GM12878 (cell line): ENCODE measurements around the gene ZCCHC9. TPM values are rescaled to one million over a fixed set of nuclear protein-coding genes. Genes with fewer than 3 reads are reported as not detected.

ENCODE experiments used
- ATAC-seq: fragments of 200-7000 bp; cut with Tn5 transposase; 3 replicates; pipeline ENCODE4 v1.9.1; 2020; ENCODE audit warnings: mild to moderate bottlenecking, moderate library complexity
- BruUV-seq: library from RNA; stranded (reverse); fragments of 400-500 nt; replicated peaks from 2 replicates; lab custom pipeline; 2021; lab: Mats Ljungman, UMichigan
- CTCF ChIA-PET: fragments of 300-600 bp; sonication (Branson Sonifier 250); formaldehyde crosslinking; extraction: SDS; loops from one replicate; lab custom pipeline; 2021; ENCODE audit warnings: inconsistent platforms; lab: Yijun Ruan, JAX
- POLR2A ChIA-PET: fragments of 350-600 bp; formaldehyde crosslinking; extraction: SDS; loops from one replicate; lab custom pipeline; 2021; ENCODE audit warnings: inconsistent platforms; lab: Charles Lee
- RAD21 ChIA-PET: fragments of 300-600 bp; sonication (Branson Sonifier 250); formaldehyde crosslinking; loops from one replicate; lab custom pipeline; 2023; ENCODE audit warnings: antibody characterized with exemption; ENCODE audit not compliant: unreplicated experiment; lab: Charles Lee
- SMC1A ChIA-PET: fragments of 300-600 bp; sonication (Branson Sonifier 250); formaldehyde crosslinking; loops from one replicate; lab custom pipeline; 2023; ENCODE audit not compliant: unreplicated experiment, uncharacterized antibody; lab: Charles Lee
- DNase-seq: peaks from one replicate; pipeline ENCODE4 v3.0.0-alpha.2; 2011; ENCODE audit warnings: low read depth, low spot score
- FAIRE-seq: peaks from 3 replicates; lab custom pipeline; 2011; peaks lifted over from hg19 to GRCh38; lab: Jason Lieb, UNC
- H2AFZ ChIP-seq: 2 replicates; pipeline ENCODE4 v1.6.0; 2011; ENCODE audit warnings: low read depth, low read length, control low read depth; ENCODE audit not compliant: control insufficient read depth
- H3K27ac ChIP-seq: 2 replicates; pipeline ENCODE4 v1.5.1; 2011; ENCODE audit warnings: control low read depth; ENCODE audit not compliant: control insufficient read depth, insufficient read depth
- H3K27me3 ChIP-seq, 2 experiments: replicated peaks in 1 of 2; 2 replicates each; pipeline versions ENCODE4 v1.6.0 to v1.6.1; 2011; ENCODE audit warnings: low read length in 1 of 2; ENCODE audit not compliant: control insufficient read depth in 2 of 2, insufficient read depth in 2 of 2
- H3K36me3 ChIP-seq, 2 experiments: 2 replicates each; pipeline ENCODE4 v1.5.1; 2011; ENCODE audit warnings: low read length in 1 of 2; ENCODE audit not compliant: control insufficient read depth in 2 of 2, insufficient read depth in 2 of 2
- H3K4me1 ChIP-seq: 2 replicates; pipeline ENCODE4 v1.6.1; 2011; ENCODE audit warnings: mild to moderate bottlenecking, low read length, moderate library complexity, mixed read lengths; ENCODE audit not compliant: control insufficient read depth, insufficient read depth
- H3K4me2 ChIP-seq: 2 replicates; pipeline ENCODE4 v1.6.0; 2011; ENCODE audit warnings: control low read depth; ENCODE audit not compliant: control insufficient read depth, insufficient read depth
- H3K4me3 ChIP-seq: fragments of 200-600 bp; sonication (generic); 2 replicates; pipeline ENCODE4 v1.5.1; 2016
- H3K79me2 ChIP-seq: 2 replicates; pipeline ENCODE4 v1.6.0; 2011; ENCODE audit warnings: low read length; ENCODE audit not compliant: control insufficient read depth, insufficient read depth
- H3K9ac ChIP-seq: 2 replicates; pipeline ENCODE4 v1.8.0; 2011; ENCODE audit warnings: low read length, control low read depth, mixed read lengths; ENCODE audit not compliant: control insufficient read depth, insufficient read depth
- H3K9me3 ChIP-seq: replicated peaks from 3 replicates; pipeline ENCODE4 v1.5.1; 2011; ENCODE audit warnings: mild to moderate bottlenecking, low read length; ENCODE audit not compliant: control insufficient read depth, insufficient read depth
- H4K20me1 ChIP-seq: 2 replicates; pipeline ENCODE4 v1.6.0; 2011; ENCODE audit not compliant: control insufficient read depth, insufficient read depth
- EED ChIP-seq: sonication (generic); IDR thresholded peaks from 2 replicates; pipeline ENCODE4 v1.6.1; 2016; ENCODE audit warnings: antibody characterized with exemption, low read depth
- ESRRA ChIP-seq: IDR thresholded peaks from 2 replicates; pipeline ENCODE4 v1.6.1; 2012; ENCODE audit warnings: mild to moderate bottlenecking, low read length, improper control_type of control experiment
- HDAC6 ChIP-seq: fragments of 200-600 bp; sonication (generic); IDR thresholded peaks from one replicate; pipeline ENCODE4 v1.8.0; 2017; ENCODE audit warnings: antibody characterized with exemption; ENCODE audit not compliant: unreplicated experiment
- IKZF1 ChIP-seq: fragments of 450-650 bp; conservative IDR thresholded peaks from 2 replicates; pipeline ENCODE4 v1.6.1; 2017; ENCODE audit warnings: antibody characterized with exemption, mild to moderate bottlenecking
- JUND ChIP-seq: IDR thresholded peaks from 2 replicates; pipeline ENCODE4 v1.6.1; 2012; ENCODE audit warnings: low read depth, mild to moderate bottlenecking, low read length, improper control_type of control experiment, moderate library complexity
- MTA3 ChIP-seq: IDR thresholded peaks from 2 replicates; pipeline ENCODE4 v1.6.1; 2012; ENCODE audit warnings: low read length, inconsistent platforms, borderline replicate concordance
- NFYB ChIP-seq: IDR thresholded peaks from 2 replicates; pipeline ENCODE4 v1.6.1; 2011; ENCODE audit warnings: low read depth, mild to moderate bottlenecking, low read length, improper control_type of control experiment, moderate library complexity; ENCODE audit not compliant: insufficient read depth
- PAX8 ChIP-seq: fragments of 450-650 bp; IDR thresholded peaks from 2 replicates; pipeline ENCODE4 v1.6.1; 2017; ENCODE audit warnings: mild to moderate bottlenecking, moderate library complexity
- POLR2AphosphoS5 ChIP-seq: IDR thresholded peaks from 2 replicates; pipeline ENCODE4 v1.6.1; 2011; ENCODE audit warnings: mild to moderate bottlenecking, low read length, inconsistent platforms
- RAD21 ChIP-seq: IDR thresholded peaks from 2 replicates; pipeline ENCODE4 v1.6.1; 2011; ENCODE audit warnings: mild to moderate bottlenecking, low read depth, low read length, moderate library complexity; ENCODE audit not compliant: insufficient read depth
- RCOR1 ChIP-seq: conservative IDR thresholded peaks from 2 replicates; pipeline ENCODE4 v1.6.1; 2012; ENCODE audit warnings: low read depth, low read length, improper control_type of control experiment
- SMARCA5 ChIP-seq: fragments of 450-650 bp; IDR thresholded peaks from 2 replicates; pipeline ENCODE4 v1.6.1; 2017; ENCODE audit warnings: mild to moderate bottlenecking
- ZNF622 ChIP-seq: fragments of 450-650 bp; IDR thresholded peaks from 2 replicates; pipeline ENCODE4 v1.6.1; 2017; ENCODE audit warnings: mild to moderate bottlenecking, inconsistent platforms
- in situ Hi-C: fragments of 300-500 bp; cut with MboI; formaldehyde crosslinking; loops from 9 replicates; pipeline ENCODE4 v1.14.3; 2018; ENCODE audit warnings: mixed read lengths
- intact Hi-C: fragments of 100-400 bp; cut with micrococcal nuclease; formaldehyde crosslinking; loops from one replicate; pipeline ENCODE4 v1.14.2; 2022; ENCODE audit not compliant: unreplicated experiment
- polyA plus RNA-seq, 11 experiments: library from polyadenylated mRNA; depleted of rRNA in 4 of 11; unstranded in 6 of 11; stranded (reverse) in 5 of 11; fragments of >200 nt; fragmentation: Nextera tagmentation in 4 of 11; fragmentation: Illumina TruSeq in 1 of 11; extraction: Ambion mirVana in 4 of 11; extraction: Trizol in 1 of 11; gene quantifications; 1 replicate in 1 of 11; 2 replicates in 10 of 11; pipeline versions ENCODE4 v1.2.1 to v1.2.3, GENCODE V29; 2011 to 2016; ENCODE audit warnings: inconsistent platforms in 2 of 11, missing spikeins in 2 of 11, low read depth in 1 of 11
- total RNA-seq, 4 experiments: library from RNA; depleted of rRNA in 3 of 4; stranded (reverse); fragments of >200 nt in 3 of 4; fragmentation: Illumina TruSeq in 1 of 4; extraction: Trizol in 1 of 4; gene quantifications; 2 replicates each; pipeline versions ENCODE4 v1.2.1 to v1.2.3, GENCODE V29; 2013 to 2021
- TF ChIP-seq, protein P1 (sequence below): fragments of 150-350 bp; IDR thresholded peaks from 2 replicates; pipeline ENCODE4 v1.6.1; 2014; ENCODE audit warnings: mild to moderate bottlenecking, low read depth, low read length
- TF ChIP-seq, protein P2 (sequence below): IDR thresholded peaks from 2 replicates; pipeline ENCODE4 v1.6.1; 2011; ENCODE audit warnings: borderline replicate concordance, low read depth, mild to moderate bottlenecking, moderate library complexity, low read length; ENCODE audit not compliant: insufficient read depth, poor library complexity, severe bottlenecking
- TF ChIP-seq, protein P3 (sequence below): fragments of 450-650 bp; IDR thresholded peaks from 2 replicates; pipeline ENCODE4 v1.6.1; 2016; ENCODE audit warnings: mild to moderate bottlenecking, moderate library complexity, borderline replicate concordance

Gene ZCCHC9
- total and polyA plus RNA-seq, 10 of the 15 experiments (the other 5 are each of a cell fraction or from before 2014, with no cell fraction given): 22.0 to 57.7 (median 34.5) TPM

DNA sequence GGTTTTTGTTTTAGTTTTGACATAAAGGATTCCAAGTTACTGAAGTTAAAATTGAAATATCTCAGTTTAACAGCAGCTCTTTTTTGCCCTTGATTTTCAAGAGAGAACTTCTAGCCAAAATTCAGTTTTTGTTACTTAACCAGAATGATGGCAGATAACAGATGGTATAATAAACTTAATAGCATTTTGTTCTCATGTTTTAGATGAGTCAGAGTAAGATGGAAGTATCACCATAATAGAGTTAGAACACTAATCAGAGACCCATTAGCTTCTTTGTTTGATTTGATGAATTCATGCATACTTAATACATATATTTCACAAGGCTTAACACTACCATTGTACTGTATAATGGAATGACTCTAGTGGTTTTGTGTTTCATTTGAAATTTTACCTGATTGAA lies 11.9 kb downstream of the ZCCHC9 start:
- in situ Hi-C loops: no loop called here
- TF ChIP-seq, protein P1, sequence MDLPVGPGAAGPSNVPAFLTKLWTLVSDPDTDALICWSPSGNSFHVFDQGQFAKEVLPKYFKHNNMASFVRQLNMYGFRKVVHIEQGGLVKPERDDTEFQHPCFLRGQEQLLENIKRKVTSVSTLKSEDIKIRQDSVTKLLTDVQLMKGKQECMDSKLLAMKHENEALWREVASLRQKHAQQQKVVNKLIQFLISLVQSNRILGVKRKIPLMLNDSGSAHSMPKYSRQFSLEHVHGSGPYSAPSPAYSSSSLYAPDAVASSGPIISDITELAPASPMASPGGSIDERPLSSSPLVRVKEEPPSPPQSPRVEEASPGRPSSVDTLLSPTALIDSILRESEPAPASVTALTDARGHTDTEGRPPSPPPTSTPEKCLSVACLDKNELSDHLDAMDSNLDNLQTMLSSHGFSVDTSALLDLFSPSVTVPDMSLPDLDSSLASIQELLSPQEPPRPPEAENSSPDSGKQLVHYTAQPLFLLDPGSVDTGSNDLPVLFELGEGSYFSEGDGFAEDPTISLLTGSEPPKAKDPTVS: no peak
- TF ChIP-seq PAX8: no peak
- TF ChIP-seq ZNF622: no peak
- no peak for TF ChIP-seq RAD21
- TF ChIP-seq MTA3: no peak
- TF ChIP-seq IKZF1: no peak
- no peak for TF ChIP-seq ESRRA
- TF ChIP-seq RCOR1: no peak
- no peak for TF ChIP-seq JUND
- no peak for TF ChIP-seq NFYB
- TF ChIP-seq SMARCA5: no peak
- TF ChIP-seq POLR2AphosphoS5: no peak
- no peak for TF ChIP-seq HDAC6
- TF ChIP-seq EED: no peak
- TF ChIP-seq, protein P2, sequence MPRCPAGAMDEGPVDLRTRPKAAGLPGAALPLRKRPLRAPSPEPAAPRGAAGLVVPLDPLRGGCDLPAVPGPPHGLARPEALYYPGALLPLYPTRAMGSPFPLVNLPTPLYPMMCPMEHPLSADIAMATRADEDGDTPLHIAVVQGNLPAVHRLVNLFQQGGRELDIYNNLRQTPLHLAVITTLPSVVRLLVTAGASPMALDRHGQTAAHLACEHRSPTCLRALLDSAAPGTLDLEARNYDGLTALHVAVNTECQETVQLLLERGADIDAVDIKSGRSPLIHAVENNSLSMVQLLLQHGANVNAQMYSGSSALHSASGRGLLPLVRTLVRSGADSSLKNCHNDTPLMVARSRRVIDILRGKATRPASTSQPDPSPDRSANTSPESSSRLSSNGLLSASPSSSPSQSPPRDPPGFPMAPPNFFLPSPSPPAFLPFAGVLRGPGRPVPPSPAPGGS: no peak
- TF ChIP-seq, protein P3, sequence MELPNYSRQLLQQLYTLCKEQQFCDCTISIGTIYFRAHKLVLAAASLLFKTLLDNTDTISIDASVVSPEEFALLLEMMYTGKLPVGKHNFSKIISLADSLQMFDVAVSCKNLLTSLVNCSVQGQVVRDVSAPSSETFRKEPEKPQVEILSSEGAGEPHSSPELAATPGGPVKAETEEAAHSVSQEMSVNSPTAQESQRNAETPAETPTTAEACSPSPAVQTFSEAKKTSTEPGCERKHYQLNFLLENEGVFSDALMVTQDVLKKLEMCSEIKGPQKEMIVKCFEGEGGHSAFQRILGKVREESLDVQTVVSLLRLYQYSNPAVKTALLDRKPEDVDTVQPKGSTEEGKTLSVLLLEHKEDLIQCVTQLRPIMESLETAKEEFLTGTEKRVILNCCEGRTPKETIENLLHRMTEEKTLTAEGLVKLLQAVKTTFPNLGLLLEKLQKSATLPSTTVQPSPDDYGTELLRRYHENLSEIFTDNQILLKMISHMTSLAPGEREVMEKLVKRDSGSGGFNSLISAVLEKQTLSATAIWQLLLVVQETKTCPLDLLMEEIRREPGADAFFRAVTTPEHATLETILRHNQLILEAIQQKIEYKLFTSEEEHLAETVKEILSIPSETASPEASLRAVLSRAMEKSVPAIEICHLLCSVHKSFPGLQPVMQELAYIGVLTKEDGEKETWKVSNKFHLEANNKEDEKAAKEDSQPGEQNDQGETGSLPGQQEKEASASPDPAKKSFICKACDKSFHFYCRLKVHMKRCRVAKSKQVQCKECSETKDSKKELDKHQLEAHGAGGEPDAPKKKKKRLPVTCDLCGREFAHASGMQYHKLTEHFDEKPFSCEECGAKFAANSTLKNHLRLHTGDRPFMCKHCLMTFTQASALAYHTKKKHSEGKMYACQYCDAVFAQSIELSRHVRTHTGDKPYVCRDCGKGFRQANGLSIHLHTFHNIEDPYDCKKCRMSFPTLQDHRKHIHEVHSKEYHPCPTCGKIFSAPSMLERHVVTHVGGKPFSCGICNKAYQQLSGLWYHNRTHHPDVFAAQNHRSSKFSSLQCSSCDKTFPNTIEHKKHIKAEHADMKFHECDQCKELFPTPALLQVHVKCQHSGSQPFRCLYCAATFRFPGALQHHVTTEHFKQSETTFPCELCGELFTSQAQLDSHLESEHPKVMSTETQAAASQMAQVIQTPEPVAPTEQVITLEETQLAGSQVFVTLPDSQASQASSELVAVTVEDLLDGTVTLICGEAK: no peak
- TF ChIP-seq, all 136 proteins: peak for 0
- ChIA-PET SMC1A (no interaction called here), RAD21 (no interaction called here), POLR2A (no interaction called here), CTCF (interaction anchor here (4.6 kb wide), 1 partner anchor 10 kb away, joined by 16 read pairs; the partner anchor contains the start of gene ZCCHC9)
- no peak overlapping the region for H3K27ac ChIP-seq
- no peak overlapping the region for H3K4me3 ChIP-seq
- no peak for DNase-seq
- H2AFZ ChIP-seq: no peak overlapping the region
- no peaks in the 10 kb centered on the region for H3K27me3 ChIP-seq
- no peaks in the 10 kb centered on the region for H3K79me2 ChIP-seq
- BruUV-seq: no TSS peak
- intact Hi-C loops: no loop called here
- no peaks in the 10 kb centered on the region; a peak in 1 of 4 replicates for H3K36me3 ChIP-seq
- no peaks in the 10 kb centered on the region for H3K4me1 ChIP-seq
- no peak for ATAC-seq
- H4K20me1 ChIP-seq: no peaks in the 10 kb centered on the region
- no peak overlapping the region for H3K9ac ChIP-seq
- no peaks in the 10 kb centered on the region for H3K9me3 ChIP-seq
- H3K4me2 ChIP-seq: no peak overlapping the region
- FAIRE-seq: no peak
